ENCODE data around the gene UBE2Q1. TPM values are rescaled to one million over a fixed set of nuclear protein-coding genes. Genes with fewer than 3 reads are reported as not detected.
A peak's percentile ranks its signal among the peaks of the same experiment; 100 is the strongest.

Gene UBE2Q1
- total and polyA plus RNA-seq, 2 experiments from 2014 or later: 46.5 to 60.8 TPM

GRCh38 chr1:154584267-154584994 is 26.0 kb upstream of the UBE2Q1 start:
- Histone ChIP-seq H3K36me3 (peaks cover 83% of the 10 kb centered on the region), H3K9me3 (ENCODE audit: low read depth) (no peaks in the 10 kb centered on the region), H3K4me3 (no peak overlapping the region), H3K27me3 (no peaks in the 10 kb centered on the region), H3K4me1 (ENCODE audit: low read depth) (no peaks in the 10 kb centered on the region), H3K27ac (no peak overlapping the region)
- DNase-seq (ENCODE audit: low read depth in 1 of 2, low spot score in 1 of 2): peak in 1 of 2 donors; percentile 18
- TF ChIP-seq CTCF (IDR thresholded peaks at IDR 0.05; ENCODE audit: low read depth, low read length): no peak

- no peak overlapping the region for H3K27ac ChIP-seq
- H3K9me3 ChIP-seq (ENCODE audit: low read depth): no peaks in the 10 kb centered on the region
- H3K36me3 ChIP-seq: peaks cover 81% of the 10 kb centered on the region
- no peaks in the 10 kb centered on the region for H3K4me1 ChIP-seq (ENCODE audit: low read depth)
- no peak overlapping the region for H3K4me3 ChIP-seq
- peak in 1 of 2 donors; percentile 74 for DNase-seq (ENCODE audit: low read depth in 1 of 2, low spot score in 1 of 2)
- TF ChIP-seq CTCF (IDR thresholded peaks at IDR 0.05; ENCODE audit: low read depth, low read length): no peak
- H3K27me3 ChIP-seq: no peaks in the 10 kb centered on the region
Observed at GRCh38 chr1:154583773-154584172, 25.3 kb upstream of the UBE2Q1 start.

- H3K4me1 ChIP-seq (ENCODE audit: low read depth): no peaks in the 10 kb centered on the region
- no peak for DNase-seq (ENCODE audit: low read depth in 1 of 2, low spot score in 1 of 2)
- no peaks in the 10 kb centered on the region for H3K27me3 ChIP-seq
- H3K4me3 ChIP-seq: no peak overlapping the region
- TF ChIP-seq CTCF (IDR thresholded peaks at IDR 0.05; ENCODE audit: low read depth, low read length): no peak
- H3K27ac ChIP-seq: no peak overlapping the region
- no peaks in the 10 kb centered on the region for H3K9me3 ChIP-seq (ENCODE audit: low read depth)
- peaks cover 72% of the 10 kb centered on the region for H3K36me3 ChIP-seq
Observed at GRCh38 chr1:154582885-154583284, 24.4 kb upstream of the UBE2Q1 start.

- no peaks in the 10 kb centered on the region for H3K27me3 ChIP-seq
- DNase-seq (ENCODE audit: low read depth in 1 of 2, low spot score in 1 of 2): no peak
- H3K4me1 ChIP-seq (ENCODE audit: low read depth): no peaks in the 10 kb centered on the region
- H3K27ac ChIP-seq: no peak overlapping the region
- H3K4me3 ChIP-seq: no peak overlapping the region
- no peak for TF ChIP-seq CTCF (IDR thresholded peaks at IDR 0.05; ENCODE audit: low read depth, low read length)
- H3K9me3 ChIP-seq (ENCODE audit: low read depth): no peaks in the 10 kb centered on the region
- H3K36me3 ChIP-seq: peaks cover 61% of the 10 kb centered on the region
Observed at GRCh38 chr1:154581766-154582165, 23.3 kb upstream of the UBE2Q1 start.

- TF ChIP-seq CTCF (IDR thresholded peaks at IDR 0.05; ENCODE audit: low read depth, low read length): no peak
Observed at GRCh38 chr1:154579374-154579773, 20.9 kb upstream of the UBE2Q1 start.

More at GRCh38 chr1:154579374-154579773, 20.9 kb upstream of the UBE2Q1 start:
- DNase-seq (ENCODE audit: low read depth in 1 of 2, low spot score in 1 of 2): no peak
- H3K27ac ChIP-seq: no peak overlapping the region
- no peak overlapping the region for H3K4me3 ChIP-seq
- no peaks in the 10 kb centered on the region for H3K9me3 ChIP-seq (ENCODE audit: low read depth)
- peaks cover 40% of the 10 kb centered on the region for H3K36me3 ChIP-seq
- no peaks in the 10 kb centered on the region for H3K27me3 ChIP-seq
- H3K4me1 ChIP-seq (ENCODE audit: low read depth): no peaks in the 10 kb centered on the region

Data from cardiac muscle cell (in vitro differentiated cells and primary cell).